ENCODE measurements around the gene PPP4R3B. TPM values are rescaled to one million over a fixed set of nuclear protein-coding genes. Genes with fewer than 3 reads are reported as not detected.
"Not testable (repeated sequence)": the region's sequence is repeated elsewhere in the genome, so short reads cannot be mapped to it uniquely, and the experiment has no call there.

PPP4R3B gene
- total RNA-seq, 1 experiment from 2014 or later: 49.2 TPM

DNA sequence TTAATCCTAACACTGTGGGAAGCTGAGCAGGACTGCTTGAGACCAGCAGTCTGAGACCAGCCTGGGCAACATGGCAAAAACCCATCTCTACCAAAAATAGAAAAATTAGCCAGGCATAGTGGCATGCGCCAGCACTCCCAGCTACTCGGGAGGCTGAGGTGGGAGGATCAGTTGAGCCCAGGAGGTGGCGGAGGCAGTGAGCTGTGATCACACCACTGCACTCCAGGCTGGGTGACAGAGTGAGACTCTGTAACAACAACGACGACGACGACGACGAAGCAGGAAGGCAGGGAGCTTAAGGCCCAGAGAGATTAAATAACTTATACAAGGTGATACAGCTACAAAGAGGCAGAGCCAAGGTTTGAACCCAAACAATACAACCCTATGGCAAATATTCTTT, 60.6 kb downstream of the PPP4R3B start:
- Mint-ChIP-seq H3K27ac (ENCODE audit: unreplicated experiment) (peak overlapping the region; percentile 48), H3K36me3 (ENCODE audit: insufficient read depth, unreplicated experiment) (peaks cover 55% of the 10 kb centered on the region), H3K27me3 (ENCODE audit: unreplicated experiment) (no peaks in the 10 kb centered on the region), H3K4me1 (ENCODE audit: low read depth, unreplicated experiment) (peaks cover 16% of the 10 kb centered on the region), H3K9me3 (ENCODE audit: low read depth, unreplicated experiment) (peaks cover 5% of the 10 kb centered on the region), H3K4me3 (ENCODE audit: low read depth, unreplicated experiment) (no peak overlapping the region)
- intact Hi-C loops (cut with micrococcal nuclease; ENCODE audit: unreplicated experiment): no loop called here
- BruUV-seq (replicated peaks): no TSS peak
- no peak for DNase-seq
- TF ChIP-seq, protein P1, sequence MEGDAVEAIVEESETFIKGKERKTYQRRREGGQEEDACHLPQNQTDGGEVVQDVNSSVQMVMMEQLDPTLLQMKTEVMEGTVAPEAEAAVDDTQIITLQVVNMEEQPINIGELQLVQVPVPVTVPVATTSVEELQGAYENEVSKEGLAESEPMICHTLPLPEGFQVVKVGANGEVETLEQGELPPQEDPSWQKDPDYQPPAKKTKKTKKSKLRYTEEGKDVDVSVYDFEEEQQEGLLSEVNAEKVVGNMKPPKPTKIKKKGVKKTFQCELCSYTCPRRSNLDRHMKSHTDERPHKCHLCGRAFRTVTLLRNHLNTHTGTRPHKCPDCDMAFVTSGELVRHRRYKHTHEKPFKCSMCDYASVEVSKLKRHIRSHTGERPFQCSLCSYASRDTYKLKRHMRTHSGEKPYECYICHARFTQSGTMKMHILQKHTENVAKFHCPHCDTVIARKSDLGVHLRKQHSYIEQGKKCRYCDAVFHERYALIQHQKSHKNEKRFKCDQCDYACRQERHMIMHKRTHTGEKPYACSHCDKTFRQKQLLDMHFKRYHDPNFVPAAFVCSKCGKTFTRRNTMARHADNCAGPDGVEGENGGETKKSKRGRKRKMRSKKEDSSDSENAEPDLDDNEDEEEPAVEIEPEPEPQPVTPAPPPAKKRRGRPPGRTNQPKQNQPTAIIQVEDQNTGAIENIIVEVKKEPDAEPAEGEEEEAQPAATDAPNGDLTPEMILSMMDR (IDR thresholded peaks at IDR 0.05; ENCODE audit: unreplicated experiment): no peak
- CTCF ChIA-PET: no interaction called here

DNA sequence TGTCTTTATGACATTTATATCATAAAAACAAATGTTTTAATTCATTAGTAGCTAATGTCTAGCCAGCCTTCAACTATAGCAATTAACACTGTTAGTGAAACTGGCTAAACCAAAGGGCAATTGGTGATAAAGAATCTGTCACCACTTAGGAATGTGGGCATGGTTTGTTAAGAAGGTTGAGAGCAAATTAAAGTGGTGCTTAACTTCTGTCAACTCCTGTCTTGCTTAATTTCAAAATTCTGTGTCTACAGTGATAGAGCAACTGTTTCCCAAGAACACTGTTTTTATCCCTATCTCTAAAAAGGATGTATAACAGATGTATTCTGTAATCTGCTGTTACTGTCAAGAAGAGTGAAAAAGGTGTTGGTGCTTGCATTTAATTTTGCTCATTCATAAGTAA, 61.4 kb downstream of the PPP4R3B start:
- peak; percentile 24 for DNase-seq
- no peaks in the 10 kb centered on the region for H3K9me3 Mint-ChIP-seq (ENCODE audit: low read depth, unreplicated experiment)
- peaks cover 16% of the 10 kb centered on the region for H3K4me1 Mint-ChIP-seq (ENCODE audit: low read depth, unreplicated experiment)
- no TSS peak for BruUV-seq (replicated peaks)
- H3K36me3 Mint-ChIP-seq (ENCODE audit: insufficient read depth, unreplicated experiment): peaks cover 47% of the 10 kb centered on the region
- peak overlapping the region; percentile 48 for H3K27ac Mint-ChIP-seq (ENCODE audit: unreplicated experiment)
- TF ChIP-seq, protein P1 (IDR thresholded peaks at IDR 0.05; ENCODE audit: unreplicated experiment): no peak
- CTCF ChIA-PET: no interaction called here
- intact Hi-C loops (cut with micrococcal nuclease; ENCODE audit: unreplicated experiment): no loop called here
- no peaks in the 10 kb centered on the region for H3K27me3 Mint-ChIP-seq (ENCODE audit: unreplicated experiment)
- no peak overlapping the region for H3K4me3 Mint-ChIP-seq (ENCODE audit: low read depth, unreplicated experiment)

DNA sequence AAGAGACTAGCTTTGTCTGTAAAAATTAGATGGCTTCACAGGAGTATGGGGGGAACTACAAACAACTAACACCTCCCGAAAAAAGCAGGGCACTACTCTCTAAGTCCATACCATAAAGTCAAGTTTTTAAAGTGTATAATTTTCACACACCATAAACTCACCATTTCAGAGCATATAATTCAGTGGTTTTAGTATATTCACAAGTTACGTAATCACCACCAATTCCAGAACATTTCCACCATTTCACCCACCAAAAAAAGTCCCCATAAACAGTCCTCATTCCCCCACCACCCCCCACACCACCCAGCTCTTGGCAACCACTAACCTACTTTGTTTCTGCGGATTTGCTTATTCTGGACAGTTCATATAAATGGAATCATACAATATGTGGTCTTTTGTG, 64.1 kb downstream of the PPP4R3B start:
- no TSS peak for BruUV-seq (replicated peaks)
- no peak overlapping the region for H3K4me3 Mint-ChIP-seq (ENCODE audit: low read depth, unreplicated experiment)
- TF ChIP-seq, protein P1 (IDR thresholded peaks at IDR 0.05; ENCODE audit: unreplicated experiment): no peak
- intact Hi-C loops (cut with micrococcal nuclease; ENCODE audit: unreplicated experiment): loop anchor here (5.0 kb wide), 1 partner anchor 359 kb away; no protein-coding TSS in a partner anchor
- H3K36me3 Mint-ChIP-seq (ENCODE audit: insufficient read depth, unreplicated experiment): peaks cover 28% of the 10 kb centered on the region
- no peaks in the 10 kb centered on the region for H3K27me3 Mint-ChIP-seq (ENCODE audit: unreplicated experiment)
- H3K9me3 Mint-ChIP-seq (ENCODE audit: low read depth, unreplicated experiment): no peaks in the 10 kb centered on the region
- DNase-seq: no peak
- no peak overlapping the region for H3K27ac Mint-ChIP-seq (ENCODE audit: unreplicated experiment)
- CTCF ChIA-PET: no interaction called here
- peaks cover 16% of the 10 kb centered on the region for H3K4me1 Mint-ChIP-seq (ENCODE audit: low read depth, unreplicated experiment)

DNA sequence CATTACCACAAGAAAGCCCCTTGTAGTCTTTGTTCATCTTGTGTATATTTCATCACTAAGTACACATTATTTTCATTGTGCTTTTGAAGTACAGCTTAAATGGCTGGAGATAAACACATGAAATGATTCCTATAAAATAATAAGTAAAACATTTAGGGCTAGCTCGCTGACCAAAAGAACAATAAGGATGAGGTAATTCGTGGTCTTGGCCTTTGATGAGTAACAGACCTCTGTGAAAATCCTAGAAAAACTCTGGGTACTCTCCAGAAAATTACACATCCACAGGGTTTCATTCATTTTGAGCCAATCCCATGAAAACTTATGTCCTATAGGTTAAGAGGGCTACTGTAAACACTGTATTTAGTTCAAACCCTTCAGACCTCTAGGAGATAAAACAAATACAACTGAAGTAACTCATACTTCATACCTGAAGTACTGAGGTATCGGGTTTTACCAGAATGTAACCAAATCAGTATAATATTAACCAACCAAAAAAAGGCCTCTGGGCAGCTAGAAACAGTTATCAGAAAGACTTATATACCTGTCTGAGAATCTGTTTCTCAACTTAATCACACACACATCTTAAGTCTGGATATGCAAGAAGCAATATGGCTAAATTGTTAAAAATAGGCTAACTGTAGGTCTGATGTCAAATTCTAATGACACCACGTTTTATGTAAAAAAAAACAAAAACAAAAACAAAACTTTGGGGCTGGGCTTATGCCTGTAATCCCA, 66.9 kb downstream of the PPP4R3B start:
- TF ChIP-seq, protein P1 (IDR thresholded peaks at IDR 0.05; ENCODE audit: unreplicated experiment): no peak
- Mint-ChIP-seq H3K4me3 (ENCODE audit: low read depth, unreplicated experiment) (no peak overlapping the region), H3K4me1 (ENCODE audit: low read depth, unreplicated experiment) (no peaks in the 10 kb centered on the region), H3K27ac (ENCODE audit: unreplicated experiment) (no peak overlapping the region), H3K36me3 (ENCODE audit: insufficient read depth, unreplicated experiment) (peaks cover 29% of the 10 kb centered on the region), H3K9me3 (ENCODE audit: low read depth, unreplicated experiment) (no peaks in the 10 kb centered on the region), H3K27me3 (ENCODE audit: unreplicated experiment) (no peaks in the 10 kb centered on the region)
- DNase-seq: no peak
- BruUV-seq (replicated peaks): no TSS peak
- intact Hi-C loops (cut with micrococcal nuclease; ENCODE audit: unreplicated experiment): loop anchor here (5.0 kb wide), 1 partner anchor 362 kb away; no protein-coding TSS in a partner anchor
- CTCF ChIA-PET: no interaction called here

DNA sequence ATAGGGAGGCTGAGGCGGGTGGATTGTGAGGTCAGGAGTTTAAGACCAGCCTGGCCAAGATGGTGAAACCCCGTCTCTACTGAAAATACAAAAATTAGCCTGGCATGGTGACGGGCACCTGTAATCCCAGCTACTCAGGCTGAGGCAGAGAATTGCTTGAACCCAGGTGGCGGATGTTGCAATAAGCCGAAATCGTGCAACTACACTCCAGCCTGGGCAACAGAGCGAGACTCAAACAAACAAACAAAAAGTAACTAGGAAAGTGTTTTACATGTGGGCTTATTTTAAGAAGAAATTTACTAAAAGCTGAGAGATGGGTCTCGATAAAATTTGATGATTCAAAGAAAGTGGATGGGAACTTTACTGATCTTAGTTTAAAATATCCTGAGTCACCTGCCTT, 69.7 kb downstream of the PPP4R3B start:
- CTCF ChIA-PET; H3K27me3 Mint-ChIP-seq (ENCODE audit: unreplicated experiment); BruUV-seq (replicated peaks); intact Hi-C loops (cut with micrococcal nuclease; ENCODE audit: unreplicated experiment); H3K4me1 Mint-ChIP-seq (ENCODE audit: low read depth, unreplicated experiment); H3K9me3 Mint-ChIP-seq (ENCODE audit: low read depth, unreplicated experiment); H3K4me3 Mint-ChIP-seq (ENCODE audit: low read depth, unreplicated experiment); DNase-seq; H3K27ac Mint-ChIP-seq (ENCODE audit: unreplicated experiment): not testable (repeated sequence)
- peaks cover 24% of the 10 kb centered on the region for H3K36me3 Mint-ChIP-seq (ENCODE audit: insufficient read depth, unreplicated experiment)
